Ishikawa (cell line): ENCODE measurements around the gene ECI2.

Experiments
- CEBPB ChIP-seq: IDR thresholded peaks from 2 replicates; pipeline ENCODE4 v1.6.1; 2012
- CREB1 ChIP-seq: IDR thresholded peaks from 2 replicates; pipeline ENCODE4 v1.6.1; 2012; ENCODE audit warnings: low read depth
- EGR1 ChIP-seq: IDR thresholded peaks from 2 replicates; pipeline ENCODE4 v1.6.1; 2012
- EP300 ChIP-seq: IDR thresholded peaks from 2 replicates; pipeline ENCODE4 v1.6.1; 2012; ENCODE audit warnings: borderline replicate concordance
- FOXM1 ChIP-seq: IDR thresholded peaks from 2 replicates; pipeline ENCODE4 v1.6.1; 2012; ENCODE audit warnings: low read depth, borderline replicate concordance
- NFIC ChIP-seq: IDR thresholded peaks from 2 replicates; pipeline ENCODE4 v1.6.1; 2012
- RAD21 ChIP-seq: IDR thresholded peaks from 2 replicates; pipeline ENCODE4 v1.6.1; 2012; ENCODE audit warnings: low read depth
- TAF1 ChIP-seq: IDR thresholded peaks from 2 replicates; pipeline ENCODE4 v1.6.1; 2012; ENCODE audit warnings: low read depth, mild to moderate bottlenecking
- TCF12 ChIP-seq: IDR thresholded peaks from 2 replicates; pipeline ENCODE4 v1.6.1; 2012; ENCODE audit warnings: low read depth
- TEAD4 ChIP-seq: IDR thresholded peaks from 2 replicates; pipeline ENCODE4 v1.6.1; 2012
- USF1 ChIP-seq: IDR thresholded peaks from 2 replicates; pipeline ENCODE4 v1.6.1; 2012
- YY1 ChIP-seq: IDR thresholded peaks from 2 replicates; pipeline ENCODE4 v1.6.1; 2012; ENCODE audit warnings: low read depth
- ZBTB7A ChIP-seq: IDR thresholded peaks from 2 replicates; pipeline ENCODE4 v1.6.1; 2012; ENCODE audit warnings: low read depth
- TF ChIP-seq, protein P1 (sequence below): IDR thresholded peaks from 2 replicates; pipeline ENCODE4 v1.6.1; 2012; ENCODE audit warnings: low read depth, mild to moderate bottlenecking
- TF ChIP-seq, protein P2 (sequence below): IDR thresholded peaks from 2 replicates; pipeline ENCODE4 v1.6.1; 2012

ECI2 gene

GRCh38 chr6:4139272-4139671 lies 3.9 kb upstream of the ECI2 start:
- TF ChIP-seq TCF12 (no peak), CEBPB (no peak), TAF1 (no peak), YY1 (no peak)
- TF ChIP-seq, protein P1, sequence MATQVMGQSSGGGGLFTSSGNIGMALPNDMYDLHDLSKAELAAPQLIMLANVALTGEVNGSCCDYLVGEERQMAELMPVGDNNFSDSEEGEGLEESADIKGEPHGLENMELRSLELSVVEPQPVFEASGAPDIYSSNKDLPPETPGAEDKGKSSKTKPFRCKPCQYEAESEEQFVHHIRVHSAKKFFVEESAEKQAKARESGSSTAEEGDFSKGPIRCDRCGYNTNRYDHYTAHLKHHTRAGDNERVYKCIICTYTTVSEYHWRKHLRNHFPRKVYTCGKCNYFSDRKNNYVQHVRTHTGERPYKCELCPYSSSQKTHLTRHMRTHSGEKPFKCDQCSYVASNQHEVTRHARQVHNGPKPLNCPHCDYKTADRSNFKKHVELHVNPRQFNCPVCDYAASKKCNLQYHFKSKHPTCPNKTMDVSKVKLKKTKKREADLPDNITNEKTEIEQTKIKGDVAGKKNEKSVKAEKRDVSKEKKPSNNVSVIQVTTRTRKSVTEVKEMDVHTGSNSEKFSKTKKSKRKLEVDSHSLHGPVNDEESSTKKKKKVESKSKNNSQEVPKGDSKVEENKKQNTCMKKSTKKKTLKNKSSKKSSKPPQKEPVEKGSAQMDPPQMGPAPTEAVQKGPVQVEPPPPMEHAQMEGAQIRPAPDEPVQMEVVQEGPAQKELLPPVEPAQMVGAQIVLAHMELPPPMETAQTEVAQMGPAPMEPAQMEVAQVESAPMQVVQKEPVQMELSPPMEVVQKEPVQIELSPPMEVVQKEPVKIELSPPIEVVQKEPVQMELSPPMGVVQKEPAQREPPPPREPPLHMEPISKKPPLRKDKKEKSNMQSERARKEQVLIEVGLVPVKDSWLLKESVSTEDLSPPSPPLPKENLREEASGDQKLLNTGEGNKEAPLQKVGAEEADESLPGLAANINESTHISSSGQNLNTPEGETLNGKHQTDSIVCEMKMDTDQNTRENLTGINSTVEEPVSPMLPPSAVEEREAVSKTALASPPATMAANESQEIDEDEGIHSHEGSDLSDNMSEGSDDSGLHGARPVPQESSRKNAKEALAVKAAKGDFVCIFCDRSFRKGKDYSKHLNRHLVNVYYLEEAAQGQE = no peak

DNA sequence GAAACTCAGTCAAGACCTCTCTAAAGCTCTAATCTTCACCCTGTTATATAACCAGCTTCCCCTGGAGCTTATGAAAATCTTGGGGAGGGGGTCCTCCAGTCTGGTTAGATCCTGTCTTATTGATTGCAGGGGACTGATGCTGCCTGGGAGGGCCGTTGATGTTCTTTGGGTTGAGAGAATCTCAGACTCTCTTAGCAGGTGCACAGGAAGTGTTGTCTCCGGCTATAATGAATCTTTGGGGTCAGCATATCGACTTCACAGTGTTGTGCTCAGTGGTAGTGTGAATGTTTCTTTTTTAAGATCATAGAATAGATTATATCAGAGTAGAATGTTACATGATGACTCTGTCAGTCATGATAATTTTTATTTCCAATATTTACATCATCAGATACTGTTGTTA lies 2.8 kb upstream of the ECI2 start:
- no peak for TF ChIP-seq EGR1
- no peak for TF ChIP-seq TCF12
- TF ChIP-seq TAF1 = no peak
- no peak for TF ChIP-seq EP300
- no peak for TF ChIP-seq ZBTB7A
- TF ChIP-seq RAD21 = no peak
- no peak for TF ChIP-seq CREB1
- no peak for TF ChIP-seq TEAD4

GRCh38 chr6:4136354-4136831 lies 1.0 kb upstream of the ECI2 start:
- TF ChIP-seq, protein P2, sequence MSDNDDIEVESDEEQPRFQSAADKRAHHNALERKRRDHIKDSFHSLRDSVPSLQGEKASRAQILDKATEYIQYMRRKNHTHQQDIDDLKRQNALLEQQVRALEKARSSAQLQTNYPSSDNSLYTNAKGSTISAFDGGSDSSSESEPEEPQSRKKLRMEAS = no peak
- no peak for TF ChIP-seq CEBPB
- no peak for TF ChIP-seq RAD21
- no peak for TF ChIP-seq TEAD4
- no peak for TF ChIP-seq EGR1
- no peak for TF ChIP-seq EP300
- no peak for TF ChIP-seq ZBTB7A
- TF ChIP-seq YY1 = no peak
- no peak for TF ChIP-seq TAF1
- no peak for TF ChIP-seq FOXM1
- TF ChIP-seq USF1 = no peak
- TF ChIP-seq CREB1 = no peak
- TF ChIP-seq, protein P1 = no peak
- no peak for TF ChIP-seq NFIC
- no peak for TF ChIP-seq TCF12

GRCh38 chr6:4135665-4136353 lies 434 bp upstream of the ECI2 start:
- TF ChIP-seq USF1 (peak; percentile 32; the same call in 1 of the 2 replicates), TAF1 (peak; percentile 79), ZBTB7A (no peak; the same call in 1 of the 2 replicates), EGR1 (peak; percentile 87)
- TF ChIP-seq, protein P2 = 0 out of 2 replicates have a peak, but pooled peaks have one; percentile 13

DNA sequence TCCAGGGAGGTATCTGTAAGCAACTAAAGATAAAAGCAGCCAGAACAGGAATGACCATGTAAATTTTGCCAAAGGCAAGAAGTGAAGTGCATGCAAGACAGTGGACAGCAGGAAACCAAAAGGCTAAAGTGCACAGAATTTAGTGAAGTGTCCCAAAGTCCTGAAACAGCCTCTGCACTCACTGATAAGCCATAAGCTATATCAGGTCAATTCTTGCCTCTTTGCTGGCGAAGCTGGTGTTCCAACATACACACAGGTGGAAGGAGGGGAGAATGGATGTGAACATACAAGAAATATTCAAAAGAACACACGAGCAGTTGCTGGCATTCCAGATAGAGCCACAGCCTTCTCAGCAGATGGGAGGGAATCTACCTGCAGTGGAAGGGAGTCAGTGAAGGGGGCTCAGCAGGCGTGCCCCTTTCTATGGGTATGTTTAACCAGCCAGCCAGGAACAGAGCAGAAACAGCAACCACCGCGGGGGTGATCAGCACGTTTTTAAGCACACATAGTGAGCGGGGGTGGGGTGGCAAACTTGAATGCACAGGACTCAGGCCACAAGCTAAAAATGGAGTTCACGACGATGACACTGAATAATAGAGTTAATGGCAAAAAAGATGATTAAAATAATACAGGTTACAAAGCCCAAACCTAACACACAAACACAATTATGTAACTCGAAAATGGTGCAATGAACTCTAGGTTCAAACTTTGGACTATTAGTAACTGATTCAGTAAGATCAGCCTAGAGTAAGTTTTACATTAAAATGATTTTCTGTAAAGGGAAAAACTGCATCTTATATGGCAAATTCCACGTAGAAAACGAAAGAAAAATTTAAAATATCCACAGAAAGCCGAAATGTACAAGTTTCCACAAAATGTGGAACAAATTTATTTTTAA lies 1.2 kb downstream of the ECI2 start:
- TF ChIP-seq EP300 (no peak), NFIC (no peak), TCF12 (no peak)

- no peak for TF ChIP-seq TAF1
- no peak for TF ChIP-seq TCF12
- TF ChIP-seq, protein P2 = no peak
- TF ChIP-seq EGR1 = no peak
- TF ChIP-seq EP300 = no peak
- TF ChIP-seq RAD21 = no peak
- no peak for TF ChIP-seq YY1
- TF ChIP-seq CREB1 = no peak
- TF ChIP-seq TEAD4 = no peak
Measured at GRCh38 chr6:4130357-4130987, 4.9 kb downstream of the ECI2 start.
